ENCODE results near the gene IRF2BPL.
A peak's percentile ranks its signal among the peaks of the same experiment; 100 is the strongest.

Gene IRF2BPL

GRCh38 chr14:77063571-77064171 is 35.2 kb upstream of the IRF2BPL start:
- CTCF ChIA-PET, result interaction anchor here (0.6 to 1.4 kb wide), 3 partner anchors 150 to 191 kb away, joined by 3 to 9 read pairs (median 6); no protein-coding TSS in a partner anchor
- no peak for TF ChIP-seq CTCF (conservative IDR thresholded peaks at IDR 0.05; ENCODE audit: low read depth)
- no peak for DNase-seq (ENCODE audit: low spot score)
- POLR2A ChIA-PET (ENCODE audit: low non-redundant PET), result interaction anchor here (0.8 kb wide), 1 partner anchor 36 kb away, joined by 3 read pairs; no protein-coding TSS in a partner anchor
- no peak overlapping the region for H3K27ac ChIP-seq

GRCh38 chr14:77062261-77062660 is 33.8 kb upstream of the IRF2BPL start:
- ChIA-PET POLR2A (ENCODE audit: low non-redundant PET) (no interaction called here), CTCF (interaction anchor here (0.8 to 1.6 kb wide), 2 partner anchors 9 to 186 kb away, joined by 3 to 4 read pairs; no protein-coding TSS in a partner anchor)
- no peak for TF ChIP-seq CTCF (conservative IDR thresholded peaks at IDR 0.05; ENCODE audit: low read depth)
- DNase-seq (ENCODE audit: low spot score), result no peak
- H3K27ac ChIP-seq, result 0 out of 2 replicates have a peak overlapping the region, but pooled peaks have one; percentile 1

GRCh38 chr14:77061630-77062257 is 33.2 kb upstream of the IRF2BPL start:
- TF ChIP-seq CTCF (conservative IDR thresholded peaks at IDR 0.05; ENCODE audit: low read depth), result no peak
- 0 out of 2 replicates have a peak overlapping the region, but pooled peaks have one; percentile 1 for H3K27ac ChIP-seq
- ChIA-PET POLR2A (ENCODE audit: low non-redundant PET) (no interaction called here), CTCF (interaction anchor here (0.8 to 1.6 kb wide), 2 partner anchors 9 to 186 kb away, joined by 3 to 4 read pairs; no protein-coding TSS in a partner anchor)
- no peak for DNase-seq (ENCODE audit: low spot score)

GRCh38 chr14:77059276-77059915 is 30.9 kb upstream of the IRF2BPL start:
- TF ChIP-seq CTCF (conservative IDR thresholded peaks at IDR 0.05; ENCODE audit: low read depth), result no peak
- ChIA-PET CTCF (interaction anchor here (0.6 to 2.1 kb wide), 16 partner anchors 10 to 241 kb away, joined by 3 to 24 read pairs (median 4); no protein-coding TSS in a partner anchor), POLR2A (ENCODE audit: low non-redundant PET) (no interaction called here)
- peak overlapping the region; percentile 52 for H3K27ac ChIP-seq
- DNase-seq (ENCODE audit: low spot score), result peak; percentile 74

GRCh38 chr14:77058785-77059184 is 30.3 kb upstream of the IRF2BPL start:
- no peak for TF ChIP-seq CTCF (conservative IDR thresholded peaks at IDR 0.05; ENCODE audit: low read depth)
- DNase-seq (ENCODE audit: low spot score), result no peak
- ChIA-PET POLR2A (ENCODE audit: low non-redundant PET) (no interaction called here), CTCF (interaction anchor here (0.6 to 2.1 kb wide), 9 partner anchors 19 to 182 kb away, joined by 3 to 24 read pairs (median 5); no protein-coding TSS in a partner anchor)
- H3K27ac ChIP-seq, result peak overlapping the region; percentile 52

- H3K27ac ChIP-seq, result no peak overlapping the region
- POLR2A ChIA-PET (ENCODE audit: low non-redundant PET), result no interaction called here
- CTCF ChIA-PET, result interaction anchor here (2.1 kb wide), 1 partner anchor 145 kb away, joined by 24 read pairs; no protein-coding TSS in a partner anchor
- no peak for TF ChIP-seq CTCF (conservative IDR thresholded peaks at IDR 0.05; ENCODE audit: low read depth)
- DNase-seq (ENCODE audit: low spot score), result no peak
Measured at GRCh38 chr14:77058117-77058516, 29.6 kb upstream of the IRF2BPL start.

Measured in RWPE1 (cell line).